Skin epidermis (tissue), 12 donors: ENCODE data around the gene HNRNPA0.

Source experiments
- H3K27ac ChIP-seq, 21 experiments: fragments of 200-600 bp; sonication (generic) in 11 of 21; one replicate each; pipeline ENCODE4 v1.5.0; 2020; ENCODE audit warnings: mild to moderate bottlenecking in 3 of 21, inconsistent platforms in 2 of 21, moderate library complexity in 2 of 21
- H3K4me3 ChIP-seq, 7 experiments: fragments of 200-600 bp; sonication (generic) in 2 of 7; one replicate each; pipeline ENCODE4 v1.5.0; 2020; ENCODE audit warnings: inconsistent platforms in 2 of 7, mild to moderate bottlenecking in 2 of 7, moderate library complexity in 1 of 7

HNRNPA0 gene

DNA sequence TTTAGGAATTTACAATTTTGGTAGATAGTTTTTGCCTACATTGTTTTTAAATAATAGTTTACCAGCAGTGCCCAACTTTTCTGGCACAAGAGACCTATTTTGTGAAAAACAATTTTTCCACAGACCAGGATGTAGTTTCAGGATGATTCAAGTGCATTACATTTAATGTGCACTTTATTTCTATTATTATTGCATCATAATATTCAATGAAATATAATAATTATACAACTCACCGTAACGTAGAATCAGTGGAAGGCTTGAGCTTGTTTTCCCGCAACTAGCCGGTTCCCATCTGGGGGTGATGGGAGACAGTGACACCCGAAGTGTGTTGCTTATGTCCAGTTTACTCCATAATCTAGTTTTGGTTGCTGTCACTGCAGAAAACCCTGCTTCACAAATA is 3.5 kb upstream of the HNRNPA0 start:
- no peak overlapping the region for H3K27ac ChIP-seq
- H3K4me3 ChIP-seq = no peak overlapping the region

DNA sequence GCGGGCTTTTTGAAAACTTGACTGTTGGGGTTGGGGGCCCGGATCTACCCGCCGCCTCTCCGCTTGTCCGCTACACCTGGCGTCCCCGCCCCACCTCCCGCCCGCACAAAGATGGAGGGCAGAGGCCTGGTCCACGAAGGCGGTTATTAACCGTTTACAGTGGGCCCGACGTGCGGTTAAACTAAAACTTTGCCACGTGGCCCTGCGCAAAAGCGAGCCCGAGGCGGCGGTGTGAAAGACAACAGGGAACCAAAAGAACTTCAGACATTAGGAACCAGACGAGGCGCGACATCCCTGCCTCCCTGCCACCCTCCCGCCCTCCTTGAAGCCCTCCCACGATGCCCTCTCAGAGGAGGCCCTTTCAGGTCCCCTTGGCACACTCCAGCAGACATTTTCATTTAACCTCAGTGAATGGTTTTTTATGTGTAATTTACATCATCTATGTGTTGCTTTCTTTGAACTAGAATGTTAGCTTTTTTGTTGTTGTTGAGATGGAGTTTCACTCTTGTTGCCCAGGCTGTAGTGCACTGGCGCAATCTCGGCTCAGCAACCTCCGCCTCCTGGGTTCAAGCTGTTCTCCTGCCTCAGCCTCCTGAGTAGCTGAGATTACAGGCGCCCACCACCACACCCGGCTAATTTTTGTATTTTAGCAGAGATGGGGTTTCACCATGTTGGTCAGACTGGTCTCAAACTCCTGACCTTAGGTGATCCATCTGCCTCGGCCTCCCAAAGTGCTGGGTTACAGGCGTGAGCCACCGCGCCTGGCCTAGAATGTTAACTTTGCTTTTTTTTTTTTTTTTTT is 999 bp upstream of the HNRNPA0 start:
- Histone ChIP-seq H3K4me3 (peak overlapping the region; percentile 78 to 95 (median 84)), H3K27ac (peak overlapping the region; percentile 95 to 100 (median 100))

DNA sequence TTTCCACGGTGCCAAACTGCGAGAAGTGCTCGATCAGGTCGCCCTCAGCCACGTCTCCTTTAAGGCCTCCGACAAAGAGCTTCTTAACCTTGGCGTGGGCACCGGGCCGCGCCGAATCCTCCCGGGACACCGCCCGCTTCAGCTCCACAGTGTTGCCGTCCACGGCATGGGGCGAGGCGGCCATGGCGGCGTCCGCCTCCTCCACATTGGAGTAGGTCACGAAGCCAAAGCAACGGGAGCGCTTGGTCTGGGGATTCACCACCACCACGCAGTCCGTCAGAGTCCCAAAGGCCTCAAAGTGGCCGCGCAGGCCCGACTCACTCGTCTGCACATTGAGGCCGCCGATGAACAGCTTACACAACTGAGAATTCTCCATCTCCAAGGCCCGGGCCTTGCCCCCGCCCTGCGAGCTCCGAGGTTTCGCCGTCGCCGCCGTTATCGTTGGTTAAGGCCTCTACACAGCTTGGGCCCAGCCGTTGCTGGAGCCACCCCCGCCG is 424 bp downstream of the HNRNPA0 start:
- Histone ChIP-seq H3K27ac (peak overlapping the region; percentile 95 to 100 (median 100)), H3K4me3 (peak overlapping the region; percentile 78 to 95 (median 84))

DNA sequence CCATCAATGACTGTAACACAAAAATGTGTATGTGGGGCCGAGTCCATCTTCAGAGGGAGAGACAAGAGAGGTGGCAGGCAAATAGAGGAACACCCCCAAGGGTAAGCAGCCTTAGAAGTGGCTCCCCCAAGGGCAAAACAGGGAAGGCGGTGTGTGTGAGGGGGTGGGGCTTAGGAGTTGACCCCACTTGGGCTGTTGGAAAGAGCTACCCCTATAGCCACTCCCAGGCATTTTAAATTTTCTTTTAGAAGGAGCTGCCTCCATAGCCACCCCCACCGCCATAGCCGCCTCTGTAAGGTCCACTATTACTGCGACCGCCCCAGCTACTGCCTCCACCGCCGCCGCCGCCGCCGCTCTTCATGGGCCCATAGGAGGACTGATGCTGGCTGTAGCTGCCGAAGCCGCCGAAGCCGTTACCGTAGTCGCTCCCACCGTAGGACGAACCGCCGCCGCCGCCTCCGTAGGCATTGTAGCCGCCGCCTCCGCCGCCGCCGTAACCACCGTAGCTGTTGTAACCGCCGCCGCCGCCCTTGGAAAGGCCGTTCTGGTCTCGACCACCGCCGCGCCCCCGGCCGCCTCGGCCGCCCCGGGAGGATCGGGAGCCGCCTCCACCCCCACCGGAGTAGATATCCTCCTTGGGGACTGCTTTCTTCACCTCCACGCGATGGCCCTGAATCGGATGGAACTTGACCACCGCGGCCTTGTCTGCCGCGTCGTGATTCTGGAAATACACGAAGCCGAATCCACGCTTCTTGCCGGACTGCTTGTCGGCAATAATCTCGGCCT is 1.1 kb downstream of the HNRNPA0 start:
- peak overlapping the region; percentile 95 to 100 (median 100) for H3K27ac ChIP-seq
- peak overlapping the region; percentile 78 to 95 (median 84) for H3K4me3 ChIP-seq

DNA sequence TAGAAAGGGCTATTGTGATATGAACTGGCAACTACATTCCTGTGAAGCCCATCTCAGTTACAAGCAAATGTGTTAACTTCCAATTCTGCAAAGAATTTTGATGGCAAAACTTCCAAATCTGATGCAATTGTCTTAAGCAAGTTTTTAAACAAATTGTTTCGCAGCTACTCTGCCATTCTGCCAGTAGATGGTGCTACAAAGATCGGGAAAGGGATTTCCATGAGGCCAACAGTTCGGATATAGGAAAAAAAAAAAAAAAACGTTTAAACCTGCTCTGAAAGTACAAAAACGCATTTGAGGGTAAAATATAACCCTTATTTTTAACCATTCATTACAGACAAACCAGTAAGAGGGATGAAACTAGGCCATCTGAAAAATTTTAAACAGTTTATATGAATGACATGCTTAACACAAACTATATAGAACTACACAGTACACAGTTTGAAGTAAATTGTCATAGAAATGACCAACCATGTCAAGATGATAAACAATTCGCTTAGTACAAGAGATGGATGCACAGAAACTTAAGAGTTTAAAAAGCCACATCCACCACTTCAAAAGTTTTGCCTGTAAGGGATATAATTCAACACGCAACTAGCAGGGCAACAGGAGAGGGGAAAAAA is 2.2 kb downstream of the HNRNPA0 start:
- H3K4me3 ChIP-seq = peak overlapping the region; percentile 78 to 95 (median 84)
- H3K27ac ChIP-seq = peak overlapping the region in 10 of 21 experiments; percentile 54 to 100 (median 100)

DNA sequence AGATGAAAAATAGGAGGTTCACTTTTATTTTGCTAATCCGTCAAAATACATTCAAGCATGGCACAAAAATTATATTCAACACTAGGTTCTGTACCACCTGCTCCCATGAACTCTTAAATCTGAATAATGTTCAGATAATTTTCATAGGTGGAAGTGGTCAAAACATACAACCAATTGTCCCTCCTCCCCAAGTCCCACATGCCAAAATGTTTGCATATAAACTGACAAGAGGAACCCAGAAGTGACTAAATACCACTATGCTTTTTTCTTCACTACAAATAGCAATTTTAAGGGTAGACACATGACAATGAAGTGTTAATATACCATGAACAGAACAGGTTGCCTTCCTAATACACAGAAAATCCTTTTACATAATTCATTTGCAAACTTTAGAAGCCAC is 3.7 kb downstream of the HNRNPA0 start:
- Histone ChIP-seq H3K4me3 (no peak overlapping the region), H3K27ac (no peak overlapping the region)

DNA sequence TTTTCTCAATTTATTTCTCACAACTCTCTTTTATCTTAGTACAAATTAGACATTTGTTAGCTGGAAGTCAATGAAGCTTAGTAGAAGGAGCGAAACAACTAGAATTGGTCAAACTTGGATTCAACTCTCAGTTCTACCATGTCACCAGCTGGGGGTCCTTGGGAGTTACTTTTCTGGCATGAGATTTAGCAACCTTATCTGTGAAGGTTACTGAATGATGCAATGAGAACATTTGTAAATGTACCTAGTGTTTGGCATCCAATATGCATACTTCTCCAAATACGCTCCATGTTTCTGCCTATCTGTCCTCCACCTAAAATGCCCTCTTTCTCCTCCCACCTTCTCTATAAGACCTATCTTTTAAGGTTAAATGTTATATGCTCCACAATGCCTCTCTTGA is 6.3 kb downstream of the HNRNPA0 start:
- H3K27ac ChIP-seq = no peak overlapping the region
- no peak overlapping the region for H3K4me3 ChIP-seq

DNA sequence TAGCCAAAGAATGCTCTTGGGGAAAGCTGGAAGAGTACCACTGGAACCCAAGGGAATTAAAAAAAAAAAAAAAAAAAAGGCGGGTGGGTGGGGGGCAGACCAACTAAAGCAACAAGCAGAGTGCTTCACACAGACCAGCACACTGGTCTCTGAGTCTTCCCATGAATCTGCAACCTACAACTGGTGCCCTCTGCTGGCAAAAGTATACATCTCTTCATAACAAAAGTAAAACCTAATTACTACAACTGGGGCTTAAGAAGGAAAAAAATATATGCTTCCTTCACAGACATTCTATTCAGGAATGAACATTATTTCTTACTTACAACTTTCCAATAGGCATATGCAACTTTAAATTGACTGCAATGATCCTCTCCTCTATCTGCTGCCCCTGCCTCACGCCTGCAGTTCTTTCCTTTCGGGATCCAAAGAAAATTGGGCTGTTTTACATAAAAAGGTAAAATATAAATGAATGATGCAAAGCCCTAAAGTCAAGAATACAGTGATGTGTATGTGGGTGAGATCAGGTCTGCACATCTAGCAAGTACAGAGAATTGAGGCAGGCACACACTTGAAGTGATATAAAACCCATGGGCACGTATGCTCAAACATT is 11.0 kb downstream of the HNRNPA0 start:
- no peak overlapping the region for H3K4me3 ChIP-seq
- no peak overlapping the region for H3K27ac ChIP-seq

DNA sequence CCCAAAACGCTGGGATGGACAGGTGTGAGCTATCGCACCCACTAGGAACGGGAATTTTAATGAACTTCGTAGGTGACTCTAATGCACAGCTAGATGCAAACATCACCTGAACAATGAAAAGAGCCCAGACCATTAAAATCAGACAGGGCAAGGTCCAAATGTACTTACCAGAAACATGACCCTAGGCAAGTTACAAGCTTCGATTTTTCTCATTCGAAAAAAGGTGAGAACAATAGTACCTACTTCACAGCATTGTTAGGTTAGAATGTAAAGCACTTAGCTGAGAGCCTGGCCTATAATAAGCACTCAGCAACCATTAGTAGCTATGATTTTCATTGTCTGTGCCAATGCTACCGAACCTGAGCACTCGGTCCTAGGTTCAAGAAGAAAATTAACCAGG is 12.4 kb downstream of the HNRNPA0 start:
- no peak overlapping the region for H3K27ac ChIP-seq
- H3K4me3 ChIP-seq = no peak overlapping the region

DNA sequence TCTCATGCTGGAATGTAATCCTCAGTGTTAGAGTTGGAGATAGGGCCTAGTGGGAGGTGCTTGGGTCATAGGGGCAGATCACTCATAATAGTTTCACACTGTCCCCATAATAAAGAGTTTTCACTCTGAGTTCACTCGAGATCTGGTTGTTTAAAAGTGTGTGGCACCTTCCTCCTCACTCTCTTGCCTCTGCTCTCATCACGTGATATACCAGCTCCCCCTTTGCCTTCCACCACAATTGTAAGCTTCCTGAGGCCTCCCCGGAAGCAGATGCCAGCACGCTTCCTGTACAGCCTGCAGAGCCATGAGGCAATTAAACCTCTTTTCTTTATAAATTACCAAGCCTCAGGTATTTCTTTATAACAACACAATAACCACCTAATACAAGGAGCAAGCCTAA is 14.4 kb downstream of the HNRNPA0 start:
- Histone ChIP-seq H3K27ac (no peak overlapping the region), H3K4me3 (no peak overlapping the region)

DNA sequence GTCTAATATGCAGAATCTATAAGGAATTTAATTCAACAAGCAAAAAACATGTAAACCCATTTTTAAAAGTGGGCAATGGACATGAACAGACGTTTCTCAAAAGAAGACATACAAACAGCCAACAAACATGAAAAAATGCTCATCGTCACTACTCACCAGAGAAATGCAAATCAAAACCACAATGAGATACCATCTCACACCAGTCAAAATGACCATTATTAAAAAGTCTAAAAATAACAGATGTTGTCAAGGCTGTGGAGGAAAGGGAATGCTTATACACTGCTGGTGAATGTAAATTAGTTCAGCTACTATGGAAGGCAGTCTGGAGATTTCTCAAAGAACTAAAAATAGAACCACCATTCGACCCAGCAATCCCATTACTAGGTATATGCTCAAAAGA is 15.2 kb downstream of the HNRNPA0 start:
- H3K27ac ChIP-seq = no peak overlapping the region
- no peak overlapping the region for H3K4me3 ChIP-seq

DNA sequence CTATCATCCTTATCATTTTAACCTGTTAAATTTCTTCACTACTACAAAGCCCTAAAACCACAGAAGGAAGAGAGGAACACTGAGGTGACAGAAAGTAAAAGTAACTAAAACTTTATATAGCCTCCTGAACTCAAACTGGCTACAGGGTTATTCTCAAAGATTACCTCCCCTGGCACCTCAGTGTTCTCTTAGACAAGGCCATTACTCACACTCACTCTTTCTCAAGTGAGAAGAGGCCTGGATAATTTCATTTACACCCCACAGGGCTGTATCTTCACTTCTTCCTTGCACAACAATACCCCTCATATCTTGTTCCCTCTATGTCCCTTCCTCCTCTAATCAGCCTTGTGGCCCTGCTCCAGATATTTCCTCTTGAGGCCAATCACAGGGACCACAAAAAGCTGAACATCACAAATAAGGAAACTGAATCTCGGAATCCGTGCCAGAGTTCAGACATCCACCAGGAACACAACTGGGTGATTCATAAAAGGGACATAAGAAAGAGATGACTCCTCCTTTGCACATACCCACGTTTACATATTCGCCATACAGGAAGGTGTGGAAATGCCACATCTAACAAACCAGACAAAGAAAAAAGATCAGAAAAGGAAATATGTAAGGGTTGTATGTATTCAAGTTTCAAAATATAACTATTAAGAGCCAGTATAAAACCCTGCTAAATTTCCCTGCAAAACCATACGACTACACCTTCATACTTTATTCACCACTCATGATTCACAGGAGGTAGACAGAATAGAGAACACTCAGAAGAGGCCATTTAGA is 16.6 kb downstream of the HNRNPA0 start:
- Histone ChIP-seq H3K27ac (peak overlapping the region in 4 of 21 experiments; percentile 32 to 87 (median 62)), H3K4me3 (no peak overlapping the region)

DNA sequence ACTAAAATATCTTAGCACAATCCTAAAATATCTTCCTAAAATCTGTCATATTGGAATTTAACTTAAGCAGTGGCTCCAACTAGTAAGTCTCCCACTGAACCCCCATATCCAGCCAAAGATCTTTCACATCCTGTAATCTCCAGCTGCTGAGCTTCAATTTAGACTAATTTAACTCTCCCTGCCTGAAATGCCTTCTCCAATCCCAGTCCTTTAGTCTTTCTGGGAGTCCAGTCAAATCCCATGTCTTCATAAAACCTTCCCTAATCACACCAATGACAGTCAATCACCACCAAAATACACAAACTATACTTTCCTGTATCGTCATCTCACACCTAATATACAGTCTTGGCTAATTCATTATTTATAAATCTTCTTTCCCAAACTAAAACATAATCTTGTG is 17.7 kb downstream of the HNRNPA0 start:
- Histone ChIP-seq H3K27ac (peak overlapping the region in 8 of 21 experiments; percentile 72 to 87 (median 78)), H3K4me3 (no peak overlapping the region)

DNA sequence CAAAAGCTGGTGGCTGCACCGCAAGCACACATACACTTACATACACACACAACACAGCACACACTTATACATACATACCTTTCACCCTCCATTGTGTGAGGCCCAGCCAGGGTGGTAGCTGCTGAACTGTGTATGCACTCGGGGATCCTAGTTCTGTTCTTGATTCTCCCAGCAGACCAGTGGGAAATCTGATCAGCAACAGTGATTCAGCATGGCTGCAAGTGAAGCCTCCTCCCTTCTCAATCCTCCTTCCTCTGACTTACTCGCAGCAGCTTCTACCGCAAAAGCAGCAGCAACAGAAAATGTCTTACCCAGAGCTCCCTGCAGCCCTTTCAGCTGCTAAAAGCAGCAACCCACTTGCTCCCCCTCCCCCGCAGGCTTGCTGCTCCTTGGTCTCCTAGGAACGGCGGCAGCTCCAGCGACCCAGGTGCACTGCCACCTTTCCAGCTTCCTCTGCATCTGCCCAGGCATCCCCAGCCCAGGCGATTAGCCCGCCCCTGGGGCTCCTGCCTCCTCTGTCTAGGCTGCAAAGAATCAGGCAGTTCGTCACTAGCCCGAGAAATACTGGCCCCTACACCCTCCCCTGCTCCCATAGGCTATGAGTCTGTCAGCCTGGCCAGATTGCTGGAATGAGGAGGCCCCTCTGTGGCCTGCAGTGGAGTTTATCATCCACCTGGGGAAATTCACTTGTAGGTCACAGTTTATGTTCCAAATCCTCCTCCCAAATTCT is 18.4 kb downstream of the HNRNPA0 start, which contains the start of gene KLHL3:
Gene KLHL3, minus strand, starts transcription at position 535 of the 730 bp plus-strand sequence. Its CDS starts 443 bp downstream, at position 92.
- peak within 1 kb of the TSS in 20 of 21 experiments; percentile 4 to 87 (median 71) for H3K27ac ChIP-seq
- H3K4me3 ChIP-seq = peak within 1 kb of the TSS; percentile 5 to 45 (median 33)

DNA sequence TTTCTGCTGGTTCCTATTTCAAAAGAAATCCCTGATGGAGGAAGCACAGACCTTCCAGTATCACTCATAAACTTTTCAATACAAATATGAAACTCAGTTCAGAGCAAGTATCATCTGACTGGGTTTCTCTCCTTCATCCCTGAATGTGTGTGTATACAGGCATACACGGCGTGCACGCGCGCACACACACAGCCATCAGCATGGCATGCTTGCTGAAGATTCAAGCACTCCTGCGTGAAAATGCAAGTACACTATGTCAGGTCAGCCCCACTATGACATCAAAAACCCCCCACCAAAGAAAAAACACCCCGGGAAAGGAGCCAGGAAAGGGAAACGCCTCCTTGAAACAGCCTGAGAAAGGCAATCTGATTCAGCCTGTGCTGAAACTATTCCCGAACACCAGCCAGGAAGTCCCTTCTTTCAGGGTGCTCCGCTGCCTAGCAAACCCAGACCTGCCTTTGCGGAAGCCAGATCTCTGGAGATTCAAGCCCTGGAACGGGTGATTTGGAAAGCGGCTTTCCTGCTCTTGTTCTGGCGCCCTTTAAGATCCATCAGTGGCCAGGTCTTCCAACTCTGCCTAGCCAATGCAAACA is 19.1 kb downstream of the HNRNPA0 start:
- H3K27ac ChIP-seq = peak overlapping the region in 19 of 21 experiments; percentile 4 to 87 (median 72)
- peak overlapping the region; percentile 5 to 45 (median 33) for H3K4me3 ChIP-seq

DNA sequence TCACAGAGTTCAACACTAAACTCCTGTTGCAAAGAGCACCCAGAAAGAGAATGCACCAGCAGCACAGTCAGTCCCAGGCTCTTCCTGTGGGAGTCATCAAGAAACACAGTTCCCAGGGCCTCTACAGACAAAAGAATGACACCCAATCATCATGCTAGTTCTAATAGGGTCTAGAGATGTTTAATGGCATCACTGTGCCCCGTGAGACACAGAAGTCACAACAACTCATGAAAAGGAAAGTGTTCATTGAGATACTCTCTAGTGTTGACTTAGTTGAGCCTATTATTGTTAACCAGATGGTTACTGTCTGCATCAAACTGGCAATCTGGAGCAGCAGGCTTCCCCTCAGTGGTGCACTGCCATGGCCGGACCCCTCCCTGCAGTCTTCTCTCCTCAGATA is 19.8 kb downstream of the HNRNPA0 start:
- Histone ChIP-seq H3K4me3 (peak overlapping the region in 5 of 7 experiments; percentile 26 to 45 (median 34)), H3K27ac (peak overlapping the region in 10 of 21 experiments; percentile 66 to 87 (median 74))

DNA sequence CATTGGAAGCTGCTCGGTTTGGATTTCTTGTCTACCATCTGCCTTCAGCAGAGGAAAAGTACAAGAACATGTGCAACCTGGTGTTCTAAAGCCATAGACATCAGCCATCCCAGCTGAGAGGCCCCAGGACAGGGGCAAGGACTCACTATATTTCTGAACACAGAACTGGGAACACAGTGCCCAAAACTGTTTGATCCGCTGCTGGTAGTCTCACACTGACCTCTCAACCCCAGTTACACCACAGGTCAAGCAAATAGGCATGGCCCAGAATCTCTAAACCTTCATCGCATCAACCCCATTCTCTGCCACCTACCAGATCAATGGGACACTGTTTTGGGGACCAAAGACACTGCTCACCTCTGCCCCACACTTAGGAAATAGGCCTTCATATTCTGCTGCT is 20.2 kb downstream of the HNRNPA0 start:
- peak overlapping the region in 1 of 7 experiments; percentile 45 for H3K4me3 ChIP-seq
- no peak overlapping the region for H3K27ac ChIP-seq

DNA sequence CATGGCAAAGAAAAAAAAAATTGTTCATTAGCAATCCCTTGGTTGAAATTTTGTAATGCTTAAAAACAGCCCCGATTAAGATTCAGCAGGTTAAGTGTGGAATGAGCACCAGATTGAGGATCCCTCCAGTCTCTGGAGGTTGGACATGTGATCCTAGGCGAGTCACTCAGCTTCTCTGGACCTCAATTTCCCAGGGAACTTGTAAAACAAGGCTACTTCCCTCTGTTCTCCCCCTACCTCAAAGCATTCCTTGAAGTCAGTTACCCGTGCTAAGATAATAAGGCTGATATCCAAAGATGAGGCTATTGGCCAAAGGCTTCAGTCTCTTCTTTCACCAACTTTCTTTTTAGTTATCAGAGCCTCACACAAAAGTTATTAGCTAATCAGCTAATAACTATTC is 21.2 kb downstream of the HNRNPA0 start:
- no peak overlapping the region for H3K27ac ChIP-seq
- H3K4me3 ChIP-seq = no peak overlapping the region
